ENCODE results near the gene TRNT1.

DNA sequence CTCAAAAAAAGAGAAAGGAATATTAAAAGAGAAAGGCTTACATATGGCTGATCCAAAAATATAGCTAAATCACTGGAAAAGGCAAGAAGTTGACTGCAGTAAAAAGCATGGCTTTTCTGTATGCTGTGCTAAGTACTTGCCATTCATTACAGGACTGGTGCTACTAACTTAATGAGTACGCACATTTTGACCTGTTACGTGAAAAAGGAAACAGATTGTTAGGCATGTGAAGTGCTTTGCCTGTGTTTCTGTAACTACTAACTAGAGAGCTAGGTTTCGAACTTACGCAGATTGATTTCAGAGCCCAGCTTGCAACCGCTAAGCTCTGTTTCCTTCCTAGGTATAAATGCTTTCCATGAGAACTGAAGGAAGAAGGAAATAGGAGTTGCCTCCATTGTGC lies 2.8 kb downstream of the TRNT1 start:
- no peak for TF ChIP-seq SIN3A (IDR thresholded peaks at IDR 0.05; ENCODE audit: borderline replicate concordance, insufficient read depth, low read depth, low read length)
- TF ChIP-seq, protein P1, sequence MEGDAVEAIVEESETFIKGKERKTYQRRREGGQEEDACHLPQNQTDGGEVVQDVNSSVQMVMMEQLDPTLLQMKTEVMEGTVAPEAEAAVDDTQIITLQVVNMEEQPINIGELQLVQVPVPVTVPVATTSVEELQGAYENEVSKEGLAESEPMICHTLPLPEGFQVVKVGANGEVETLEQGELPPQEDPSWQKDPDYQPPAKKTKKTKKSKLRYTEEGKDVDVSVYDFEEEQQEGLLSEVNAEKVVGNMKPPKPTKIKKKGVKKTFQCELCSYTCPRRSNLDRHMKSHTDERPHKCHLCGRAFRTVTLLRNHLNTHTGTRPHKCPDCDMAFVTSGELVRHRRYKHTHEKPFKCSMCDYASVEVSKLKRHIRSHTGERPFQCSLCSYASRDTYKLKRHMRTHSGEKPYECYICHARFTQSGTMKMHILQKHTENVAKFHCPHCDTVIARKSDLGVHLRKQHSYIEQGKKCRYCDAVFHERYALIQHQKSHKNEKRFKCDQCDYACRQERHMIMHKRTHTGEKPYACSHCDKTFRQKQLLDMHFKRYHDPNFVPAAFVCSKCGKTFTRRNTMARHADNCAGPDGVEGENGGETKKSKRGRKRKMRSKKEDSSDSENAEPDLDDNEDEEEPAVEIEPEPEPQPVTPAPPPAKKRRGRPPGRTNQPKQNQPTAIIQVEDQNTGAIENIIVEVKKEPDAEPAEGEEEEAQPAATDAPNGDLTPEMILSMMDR (IDR thresholded peaks at IDR 0.05) = no peak

Measured in Panc1 (cell line).